Right lobe of liver (tissue), 4 donors: ENCODE data around the gene RAET1E.
"Not testable (repeated sequence)": the region's sequence is repeated elsewhere in the genome, so short reads cannot be mapped to it uniquely, and the experiment has no call there.

Experiments
- CTCF ChIP-seq, 4 donors: fragments of 200-600 bp in 3 of 4; fragments of 450-650 bp in 1 of 4; IDR thresholded peaks; one replicate each; pipeline versions ENCODE4 v1.5.1 to v1.8.0; 2016 to 2022; ENCODE audit warnings: antibody characterized with exemption in 4 of 4, mild to moderate bottlenecking in 2 of 4
- POLR2A ChIP-seq: fragments of 450-650 bp; IDR thresholded peaks from one replicate; pipeline ENCODE4 v1.6.1; 2017; ENCODE audit warnings: antibody characterized with exemption, mild to moderate bottlenecking
- donor health status: DM: no; HTN: no; CAD: no.
- donor health status: DM: no; HTN: no; CAD: no.
- donor health status: DM: no; HTN: yes; CAD: no.

GRCh38 chr6:149943321-149943720, 45.4 kb upstream of the RAET1E start:
- TF ChIP-seq CTCF (IDR thresholded peaks at IDR 0.05); POLR2A: not testable (repeated sequence)
